NCI-H128 (cell line): ENCODE measurements around the gene CD226.
"Not testable (repeated sequence)": the region's sequence is repeated elsewhere in the genome, so short reads cannot be mapped to it uniquely, and the experiment has no call there.

ENCODE experiments used
- DNase-seq: peaks from one replicate; lab custom pipeline; 2025; ENCODE audit not compliant: unreplicated experiment; lab: John Stamatoyannopoulos, UW

CD226 gene

DNA sequence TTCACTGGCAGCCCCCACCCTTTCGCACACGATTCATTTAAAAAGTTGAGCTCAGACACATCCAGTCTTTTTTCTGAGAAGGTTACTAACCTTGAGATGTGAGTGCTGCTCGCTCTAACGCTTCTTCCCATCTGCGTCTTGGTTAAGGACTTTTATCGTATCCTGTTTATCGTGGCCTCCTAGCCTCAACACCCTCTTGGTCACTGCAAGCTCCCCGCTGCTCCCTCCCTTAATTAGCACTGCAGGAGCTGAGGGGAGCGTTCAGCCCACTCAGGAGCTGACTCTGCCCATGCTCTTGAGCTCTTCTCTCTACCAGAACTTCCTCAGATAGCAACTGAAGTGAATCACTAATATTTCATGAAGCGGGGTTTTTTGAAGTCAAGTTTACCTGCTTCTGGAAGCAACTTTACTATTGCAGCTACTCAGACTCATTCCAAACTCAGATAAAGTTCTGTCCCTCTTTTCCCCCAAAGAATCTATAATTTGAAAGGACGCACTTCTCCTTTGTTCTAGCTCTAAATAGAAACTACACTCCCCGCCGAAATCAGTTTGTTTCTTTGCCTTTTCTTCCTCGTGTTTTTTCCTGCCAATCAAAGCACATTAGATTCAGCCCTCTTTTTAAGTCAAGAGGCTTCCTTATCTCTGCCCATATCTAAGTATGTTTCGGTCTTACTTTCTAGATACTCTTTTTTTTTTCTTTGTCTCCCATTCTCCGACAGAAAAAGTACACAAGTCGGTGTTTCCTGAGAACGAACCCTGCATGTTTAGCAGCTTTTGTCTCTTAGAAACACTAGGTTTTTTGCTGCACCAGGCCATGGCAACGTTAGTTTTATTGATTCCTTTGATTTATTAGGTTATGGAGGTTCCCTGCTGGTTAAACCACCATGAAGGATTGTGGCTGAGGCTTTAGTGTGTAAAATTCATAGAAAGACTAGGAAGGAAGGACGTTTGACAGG is 9.3 kb upstream of the CD226 start:
- DNase-seq, result no peak

DNA sequence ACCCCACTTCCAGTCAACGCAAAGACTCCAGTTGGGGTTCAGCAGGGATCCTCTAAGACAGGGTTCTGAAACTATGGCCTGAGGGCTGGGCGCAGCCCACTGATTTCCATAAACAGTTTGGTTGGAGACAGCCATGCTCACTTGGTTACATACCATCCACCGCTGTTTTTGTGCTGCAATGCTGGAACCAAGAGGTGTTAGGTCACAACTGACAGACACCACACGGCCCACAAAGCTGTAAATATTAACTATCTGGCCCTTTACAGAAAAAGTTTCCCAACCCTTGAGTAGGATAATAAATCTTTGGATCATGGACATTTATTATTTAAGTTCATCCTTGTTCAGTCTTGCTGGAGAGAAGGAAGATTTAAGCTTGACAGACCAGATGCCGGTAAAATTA is 8.4 kb upstream of the CD226 start:
- DNase-seq, result no peak

GRCh38 chr18:69954719-69955480 is 7.2 kb upstream of the CD226 start:
- no peak for DNase-seq

DNA sequence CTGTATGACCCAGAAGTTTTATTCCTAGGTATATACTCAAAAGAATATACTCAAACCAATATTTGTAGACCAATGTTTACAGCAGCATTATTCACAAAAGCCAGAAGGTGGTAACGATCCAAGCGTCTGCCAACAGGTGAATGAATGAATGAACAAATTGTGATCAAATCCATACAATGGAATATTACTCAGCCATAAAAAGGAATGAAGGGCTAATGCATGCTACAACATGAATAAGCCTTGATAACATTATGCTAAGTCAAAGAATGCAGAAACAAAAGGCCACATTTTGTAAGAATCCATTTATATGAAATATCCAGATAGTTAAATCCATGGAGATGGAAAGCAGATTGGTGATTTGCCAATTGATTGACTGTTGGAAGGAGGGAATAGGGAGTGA is 5.5 kb upstream of the CD226 start:
- no peak for DNase-seq

DNA sequence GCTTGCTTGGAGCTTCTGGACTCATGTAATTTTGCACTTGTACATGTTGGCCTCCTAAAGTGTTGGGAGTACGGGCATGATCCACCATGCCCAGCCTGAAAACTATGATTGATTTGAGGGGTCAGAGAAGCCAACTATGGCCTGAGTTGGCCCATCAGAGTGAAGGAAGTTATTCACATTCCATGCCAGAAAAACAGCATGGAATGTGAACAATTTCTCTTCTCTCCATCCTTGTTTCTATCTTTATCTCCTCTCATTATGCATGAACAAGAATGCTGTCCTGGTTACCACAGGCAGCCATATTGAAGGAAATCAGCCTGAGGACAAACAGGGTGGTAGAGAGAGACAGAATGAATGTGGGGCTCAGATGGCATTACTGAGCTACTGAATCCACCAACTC is 3.5 kb upstream of the CD226 start:
- no peak for DNase-seq

DNA sequence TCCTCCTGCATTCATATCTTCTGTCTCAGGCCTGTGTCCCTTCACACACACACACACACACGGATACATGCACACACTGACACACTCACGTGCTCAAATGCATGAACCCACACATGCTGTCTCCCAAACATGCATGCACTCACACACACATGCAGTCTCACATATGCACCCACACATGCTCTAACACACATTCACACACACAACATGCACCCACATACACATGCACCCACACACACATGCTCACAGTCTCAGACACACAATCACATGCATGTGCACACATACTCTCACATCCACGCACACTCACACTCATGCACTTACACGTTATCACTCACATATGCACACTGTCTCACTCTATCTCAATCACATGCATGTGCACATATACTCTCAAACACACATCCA is 1.9 kb upstream of the CD226 start:
- DNase-seq, result no peak

DNA sequence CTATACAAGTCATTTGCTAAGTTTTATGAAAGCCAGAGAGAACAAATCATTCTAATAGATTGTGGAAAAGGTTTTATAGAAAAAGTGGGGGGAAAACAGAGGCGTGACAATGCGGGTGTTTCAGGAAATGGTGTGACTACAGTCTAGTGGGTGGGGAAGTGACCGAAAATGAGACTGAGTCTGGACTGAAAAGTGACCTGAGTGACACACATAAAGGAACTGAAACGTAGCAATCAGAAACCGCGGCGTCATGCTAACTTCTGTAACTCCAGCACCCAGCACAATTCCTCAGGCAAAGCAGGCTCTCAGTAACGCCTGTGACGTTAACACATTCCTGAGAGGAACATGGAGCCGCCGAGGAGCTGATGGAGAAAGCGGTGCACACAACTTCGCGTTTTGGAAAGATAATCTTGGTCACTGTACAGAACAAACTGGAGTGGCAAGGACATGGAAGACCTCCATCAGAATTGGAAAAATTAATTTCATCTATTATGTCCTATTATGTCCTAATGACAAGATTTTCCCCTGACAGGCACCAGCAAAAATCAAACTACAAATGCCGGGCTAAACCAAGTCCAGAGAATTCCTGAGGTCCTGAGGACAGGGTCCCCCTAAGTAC is 1.4 kb upstream of the CD226 start:
- DNase-seq, result no peak

- DNase-seq, result no peak
Observed at GRCh38 chr18:69948256-69948655, 583 bp upstream of the CD226 start.

DNA sequence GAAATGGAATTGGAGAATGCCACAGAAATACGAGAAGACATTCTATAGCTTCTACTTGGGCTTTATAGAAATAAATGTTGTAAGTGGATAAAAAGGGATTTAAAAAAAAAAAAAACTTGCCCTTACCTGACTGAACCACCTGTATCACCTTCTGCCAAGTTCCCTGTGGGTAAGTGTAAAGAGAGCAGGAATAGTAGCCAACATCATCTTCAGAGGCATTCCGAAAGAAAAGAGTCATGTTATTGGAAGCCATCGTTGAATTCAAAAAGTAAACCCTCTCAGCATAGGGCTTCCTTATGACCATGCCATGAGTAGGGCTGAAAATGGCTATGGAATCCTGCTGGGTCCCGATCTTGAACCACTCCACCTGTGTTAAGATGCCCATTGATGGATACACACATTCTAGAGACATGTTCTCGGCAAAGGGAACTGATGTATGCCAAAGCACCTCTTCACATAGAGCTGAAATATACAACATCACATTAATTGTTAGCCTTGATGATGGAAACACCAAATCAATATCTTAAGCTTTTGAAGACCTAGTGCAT is 991 bp downstream of the CD226 start:
- no peak for DNase-seq

DNA sequence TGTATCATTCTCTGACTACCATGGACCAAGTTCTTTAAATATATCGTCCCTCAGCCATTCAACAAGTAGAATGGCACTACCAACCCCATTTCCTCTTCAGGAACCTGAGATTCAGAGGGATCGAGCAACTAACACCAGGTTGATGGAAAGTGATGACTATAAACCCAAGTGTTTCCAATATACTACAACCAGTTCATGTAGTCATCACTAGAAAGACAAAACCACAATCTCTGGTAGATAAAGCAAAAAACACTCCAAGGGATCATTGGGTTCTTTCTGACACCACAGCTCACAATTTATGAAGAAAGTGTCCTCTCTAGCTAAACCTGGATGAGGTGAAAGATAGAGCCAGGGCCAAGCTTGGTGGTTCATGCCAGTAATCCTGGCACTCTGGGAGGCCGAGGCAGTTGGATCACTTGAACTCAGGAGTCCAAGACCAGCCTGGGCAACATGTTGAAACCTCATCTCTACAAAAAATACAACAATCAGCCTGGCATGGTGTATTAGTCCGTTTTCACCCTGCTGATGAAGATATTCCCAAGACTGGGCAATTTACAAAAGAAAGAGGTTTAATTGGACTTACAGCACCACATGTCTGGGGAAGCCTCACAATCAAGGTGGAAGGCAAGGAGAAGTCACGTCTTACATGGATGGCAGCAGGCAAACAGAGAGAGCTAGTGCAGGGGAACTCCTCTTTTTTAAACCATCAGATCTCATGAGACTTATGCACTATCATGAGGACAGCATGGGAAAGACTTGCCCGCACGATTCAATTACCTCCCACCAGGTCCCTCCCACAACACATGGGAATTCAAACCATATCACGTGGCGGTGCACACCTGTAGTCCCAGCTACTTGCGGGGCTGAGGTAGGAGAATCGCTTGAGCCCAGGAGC is 2.2 kb downstream of the CD226 start:
- no peak for DNase-seq

- no peak for DNase-seq
Observed at GRCh38 chr18:69944436-69944835, 3.2 kb downstream of the CD226 start.

DNA sequence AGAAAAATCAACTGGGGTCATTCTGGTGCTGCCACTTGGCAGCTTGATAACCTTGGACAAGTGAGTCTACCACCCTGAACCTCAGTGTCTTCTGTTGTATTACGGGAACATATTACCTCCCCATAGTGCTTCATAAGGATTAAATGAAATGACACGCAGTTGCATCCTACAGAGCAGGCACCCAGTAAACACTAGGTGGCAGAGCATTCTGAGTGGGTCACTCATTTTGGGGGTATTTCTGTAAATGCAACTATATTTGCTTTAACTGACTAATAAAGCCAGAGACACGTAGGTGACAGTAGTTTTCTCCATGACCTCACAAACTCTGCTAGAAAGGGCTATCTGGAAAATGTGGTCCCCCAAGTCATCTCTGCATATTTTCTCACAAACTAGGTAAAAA is 4.7 kb downstream of the CD226 start:
- no peak for DNase-seq

- no peak for DNase-seq
Observed at GRCh38 chr18:69941183-69941582, 6.5 kb downstream of the CD226 start.

DNA sequence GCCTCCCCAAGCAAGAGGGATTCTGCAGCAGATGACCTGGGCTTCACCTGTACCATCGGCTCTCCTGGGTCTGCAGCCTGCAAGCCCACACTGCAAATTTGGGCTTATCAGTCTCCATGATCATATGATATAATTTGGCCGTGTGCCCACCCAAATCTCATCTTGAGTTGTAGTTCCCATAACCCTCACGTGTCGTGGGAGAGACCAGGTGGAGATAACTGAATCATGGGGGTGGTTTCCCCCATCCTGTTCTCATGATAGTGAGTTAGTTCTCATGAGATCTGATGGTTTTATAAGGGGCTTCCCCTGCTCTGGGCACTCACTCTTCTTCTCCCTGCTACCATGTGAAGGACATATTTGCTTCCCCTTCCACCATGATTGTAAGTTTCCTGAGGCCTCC is 7.9 kb downstream of the CD226 start:
- DNase-seq, result not testable (repeated sequence)

DNA sequence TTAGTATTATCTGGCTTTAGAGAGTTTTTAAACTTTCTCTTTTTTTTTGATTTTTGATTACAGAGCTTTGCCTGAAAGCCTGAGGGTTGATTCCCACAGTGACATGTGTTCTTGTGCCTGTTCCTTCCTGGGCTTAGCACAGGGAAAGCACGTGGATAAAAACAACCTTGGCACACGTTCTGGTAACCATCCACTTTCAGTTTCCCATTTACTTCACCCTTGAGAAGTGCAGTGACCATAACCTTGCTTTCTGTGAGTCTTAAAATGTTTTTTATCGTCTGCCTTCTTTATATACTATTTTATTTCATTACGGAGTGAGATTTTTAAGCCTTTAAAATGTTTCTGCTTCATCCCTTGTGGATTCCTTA is 11.5 kb downstream of the CD226 start:
- no peak for DNase-seq

DNA sequence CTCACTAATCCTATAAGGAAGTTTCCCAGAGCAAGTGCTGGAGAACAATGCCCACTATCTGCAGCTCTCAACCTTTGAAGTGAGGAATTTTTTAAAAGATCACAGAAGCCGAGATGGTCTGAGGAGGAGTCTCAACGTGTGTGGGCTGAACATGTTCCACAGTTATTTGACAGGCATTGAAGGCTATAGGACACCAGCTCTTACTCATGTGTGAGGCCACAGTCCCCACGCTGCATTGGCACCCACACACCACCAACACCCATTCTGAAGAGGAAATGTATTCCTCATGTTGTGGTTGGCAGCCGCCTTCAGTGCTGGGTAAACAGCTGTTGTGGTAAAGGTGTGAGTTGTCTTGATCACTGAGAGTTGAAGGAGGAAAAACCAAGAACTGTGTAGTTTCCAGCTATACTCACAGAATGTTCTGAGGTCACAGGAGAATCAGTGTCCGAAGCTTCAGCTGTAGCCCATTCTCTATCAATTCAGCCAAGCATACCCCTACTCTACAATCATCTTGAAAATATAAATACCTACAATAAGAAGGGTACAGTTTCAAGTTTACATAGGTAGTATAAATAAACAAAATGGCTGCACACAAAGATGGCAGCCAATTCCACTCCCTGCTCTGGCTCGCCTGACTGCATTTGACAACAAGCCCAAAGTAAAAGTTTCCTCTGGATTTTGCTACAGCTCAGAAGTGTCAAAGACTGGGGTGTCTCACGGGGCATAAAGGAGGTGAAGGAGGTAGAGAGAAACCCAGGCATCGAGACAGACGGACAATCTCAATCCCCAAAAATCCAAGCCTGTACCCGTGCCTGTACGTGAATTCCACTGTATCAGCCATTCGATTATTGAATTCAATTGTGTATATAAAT is 12.1 kb downstream of the CD226 start:
- no peak for DNase-seq

DNA sequence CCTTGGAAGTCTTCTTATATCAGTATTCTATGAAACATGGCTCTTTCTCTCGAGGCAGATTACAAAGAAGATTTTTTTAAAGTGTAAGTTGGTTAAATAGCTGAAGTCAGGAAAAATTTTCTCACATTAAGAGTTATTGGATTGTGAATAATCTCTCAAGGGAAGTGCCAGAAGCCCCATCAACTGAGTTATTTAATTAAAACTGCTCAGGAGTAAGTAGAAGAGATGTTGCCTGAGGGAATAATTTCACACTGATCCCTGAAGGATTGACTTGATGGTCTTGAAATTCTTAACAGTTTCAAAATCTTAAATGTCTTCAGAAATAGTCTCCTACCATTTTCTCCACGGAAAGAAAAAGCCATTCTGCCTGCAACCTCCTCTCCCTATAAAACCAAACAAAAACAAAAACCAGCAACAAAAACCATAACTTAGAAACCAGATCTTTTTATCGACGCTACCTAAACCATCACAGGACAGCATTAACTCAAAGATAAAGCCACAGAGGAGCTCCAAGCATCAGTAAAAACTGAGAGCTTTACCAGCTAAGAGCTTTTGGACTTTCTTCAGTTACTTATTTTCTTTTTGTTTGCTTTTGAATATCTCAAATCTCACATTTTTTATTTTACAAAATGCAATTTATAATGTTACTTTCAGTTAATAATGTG is 12.9 kb downstream of the CD226 start:
- DNase-seq, result no peak

DNA sequence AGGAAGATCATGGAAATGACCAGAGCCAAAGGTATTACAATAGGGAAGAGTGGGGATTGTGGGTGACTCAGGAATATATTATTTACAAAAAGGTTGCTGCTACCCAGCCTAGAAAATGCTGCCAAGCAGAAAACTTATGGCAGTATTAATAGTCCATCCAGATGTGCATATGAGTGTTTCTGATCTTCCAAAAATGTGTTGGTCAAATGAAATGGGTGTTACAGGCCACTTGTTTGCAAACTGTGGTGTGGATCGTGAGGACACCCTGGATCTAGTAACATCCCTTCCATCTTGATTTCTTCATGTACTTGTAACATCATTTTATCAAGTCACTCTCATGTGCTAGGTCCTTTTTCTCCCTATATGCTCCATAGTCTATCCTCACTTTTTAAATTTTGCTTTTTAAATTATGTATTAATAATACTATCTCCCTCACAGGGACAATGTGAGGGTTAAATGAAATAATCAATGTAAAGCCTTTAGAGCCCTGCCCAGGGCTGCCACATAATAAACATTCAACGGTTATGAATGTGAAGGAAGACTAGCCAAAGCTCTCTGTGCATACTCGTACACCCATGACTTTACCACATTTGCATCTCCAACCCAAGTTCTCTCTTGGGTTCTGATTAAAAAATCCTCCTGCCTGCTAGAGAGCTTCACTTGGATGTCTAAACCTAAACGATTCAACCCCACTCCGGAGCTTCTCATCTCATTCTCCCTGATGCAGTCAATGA is 18.5 kb downstream of the CD226 start:
- no peak for DNase-seq
